Activated T-helper 9 cell treated with anti-CD3 and anti-CD28 coated beads, Interleukin-2, amount 50 U/mL, for 16 hours (primary cell): ENCODE measurements around the gene RTN4R.
"Not testable (repeated sequence)": the region's sequence is repeated elsewhere in the genome, so short reads cannot be mapped to it uniquely, and the experiment has no call there.

ENCODE experiments used
- DNase-seq: peaks from one replicate; pipeline ENCODE4 v3.0.0-alpha.2; 2020; ENCODE audit warnings: low read depth

RTN4R gene

DNA sequence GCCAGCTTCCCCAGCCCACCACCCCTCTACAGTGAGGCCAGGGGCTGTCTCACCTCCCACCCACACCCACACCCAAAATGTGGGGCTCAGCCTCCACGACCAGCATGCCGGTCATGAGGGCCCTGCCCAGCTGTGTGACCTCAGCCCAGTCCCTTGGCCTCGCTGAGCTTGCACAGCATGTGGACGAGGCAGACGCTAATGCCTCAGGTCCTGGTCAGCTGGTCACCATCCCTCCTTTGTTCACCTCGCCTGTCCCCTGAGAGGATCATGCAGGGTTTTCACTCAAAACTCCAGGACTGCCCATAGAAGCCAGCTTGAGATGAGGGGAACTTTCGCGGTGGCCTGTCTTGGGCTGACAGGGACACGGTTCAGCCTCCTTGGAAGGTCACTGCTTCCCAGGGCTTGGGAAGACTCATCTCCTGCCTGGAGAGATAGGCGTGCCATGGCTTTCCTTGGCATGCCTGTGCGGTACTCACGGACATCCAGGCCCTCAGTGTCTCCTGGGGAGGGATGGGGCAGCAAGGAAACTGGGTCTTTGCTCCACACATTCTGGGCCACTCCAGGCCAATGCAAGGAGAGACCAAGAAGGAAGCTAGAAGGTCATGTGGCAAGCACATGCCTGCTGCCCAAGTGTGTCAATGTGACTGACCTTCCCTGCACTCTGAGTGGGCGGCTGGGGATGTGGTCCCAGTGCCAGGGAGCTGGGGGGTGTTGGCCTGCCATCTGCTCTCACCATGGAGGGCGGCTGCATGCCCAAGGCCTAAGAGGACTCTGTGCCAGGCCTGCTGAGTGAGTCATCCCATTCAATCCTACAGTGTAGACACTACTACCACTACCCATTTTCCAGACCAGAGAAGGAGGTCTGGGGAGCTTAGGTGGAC, 3.2 kb upstream of the RTN4R start:
- DNase-seq: no peak

DNA sequence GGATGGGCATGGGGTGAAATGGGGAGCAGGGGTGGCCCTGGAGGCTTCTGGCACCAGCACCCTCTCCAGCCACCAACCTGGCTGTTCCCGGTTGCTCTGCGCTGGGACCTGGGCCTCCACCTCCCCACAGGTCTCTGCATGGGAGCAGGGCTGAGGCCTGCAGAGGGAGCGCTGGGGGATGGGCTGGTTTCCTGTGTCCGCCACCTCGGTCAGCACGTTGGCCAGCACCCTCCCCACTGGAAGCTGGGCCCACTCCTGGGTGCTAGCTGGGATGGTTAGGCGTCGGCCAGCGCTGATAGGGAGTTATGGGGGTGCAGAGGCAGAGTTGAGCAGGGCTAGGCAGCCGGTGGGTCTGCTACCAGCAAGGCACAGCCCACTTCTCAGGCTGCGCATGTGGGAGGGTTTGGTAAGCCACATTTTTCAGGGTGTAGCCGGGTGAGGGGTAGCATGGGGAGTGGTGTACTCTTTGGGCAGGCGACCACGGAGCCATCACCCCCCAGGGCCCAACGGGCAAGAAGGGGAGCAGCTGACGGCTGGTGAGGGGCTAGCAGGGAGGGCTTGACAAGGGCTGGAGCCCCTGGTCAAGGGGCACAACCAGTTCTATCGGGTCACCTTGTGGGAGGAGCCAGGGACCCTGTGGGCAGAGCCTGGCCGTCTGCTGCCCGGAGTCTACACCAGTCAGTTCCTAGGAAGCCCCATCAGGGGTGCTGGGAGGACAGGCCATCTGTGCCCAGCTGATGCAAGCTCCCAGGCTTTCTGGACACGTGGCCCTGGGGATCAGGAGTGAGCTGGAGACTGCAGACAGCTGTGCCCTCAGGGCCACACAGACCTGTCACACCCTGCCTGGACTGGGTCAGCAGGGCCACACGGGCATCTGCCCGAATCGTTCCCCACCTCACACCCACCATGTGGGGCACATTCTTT, 2.3 kb upstream of the RTN4R start:
- DNase-seq: not testable (repeated sequence)

DNA sequence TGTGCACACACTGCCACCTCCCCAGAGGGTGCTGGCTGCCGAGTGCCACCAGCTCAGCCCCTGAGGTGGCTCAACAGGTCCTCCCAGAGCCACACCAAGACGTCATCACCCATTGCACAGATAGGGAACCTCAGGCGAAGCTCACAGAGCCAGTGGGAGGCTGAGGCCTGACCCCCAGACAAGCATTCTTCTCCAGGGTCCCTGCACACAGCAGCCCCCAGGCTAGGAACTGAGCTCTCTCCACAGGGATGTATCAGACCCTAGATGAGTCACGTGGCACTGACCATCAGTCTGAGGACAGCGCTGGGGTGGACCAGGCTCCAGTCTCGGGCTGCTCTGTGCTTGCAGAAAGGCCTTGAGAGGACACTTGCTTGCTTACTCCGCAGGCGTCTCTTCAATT, 1.6 kb upstream of the RTN4R start:
- not testable (repeated sequence) for DNase-seq

DNA sequence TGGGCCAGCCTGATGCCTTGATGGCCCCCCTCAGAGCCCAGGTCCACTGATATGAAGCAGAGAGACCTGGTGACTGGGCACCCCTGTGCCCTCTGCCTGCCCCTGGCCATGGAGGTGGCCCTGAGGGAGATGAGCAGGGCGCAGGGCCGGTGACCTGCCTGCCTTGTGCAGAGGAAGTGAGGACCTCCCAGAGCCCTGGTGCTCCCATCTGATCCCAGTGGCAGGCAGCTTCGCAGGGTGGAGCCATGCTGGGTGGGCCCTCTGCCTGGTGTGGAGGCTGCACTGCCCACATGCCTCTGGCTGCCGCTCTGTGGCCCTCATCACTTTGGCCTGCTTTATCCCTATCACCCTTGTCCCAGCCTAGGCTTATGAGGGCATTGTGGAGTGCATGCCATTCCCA, 1.1 kb upstream of the RTN4R start:
- DNase-seq: not testable (repeated sequence)

DNA sequence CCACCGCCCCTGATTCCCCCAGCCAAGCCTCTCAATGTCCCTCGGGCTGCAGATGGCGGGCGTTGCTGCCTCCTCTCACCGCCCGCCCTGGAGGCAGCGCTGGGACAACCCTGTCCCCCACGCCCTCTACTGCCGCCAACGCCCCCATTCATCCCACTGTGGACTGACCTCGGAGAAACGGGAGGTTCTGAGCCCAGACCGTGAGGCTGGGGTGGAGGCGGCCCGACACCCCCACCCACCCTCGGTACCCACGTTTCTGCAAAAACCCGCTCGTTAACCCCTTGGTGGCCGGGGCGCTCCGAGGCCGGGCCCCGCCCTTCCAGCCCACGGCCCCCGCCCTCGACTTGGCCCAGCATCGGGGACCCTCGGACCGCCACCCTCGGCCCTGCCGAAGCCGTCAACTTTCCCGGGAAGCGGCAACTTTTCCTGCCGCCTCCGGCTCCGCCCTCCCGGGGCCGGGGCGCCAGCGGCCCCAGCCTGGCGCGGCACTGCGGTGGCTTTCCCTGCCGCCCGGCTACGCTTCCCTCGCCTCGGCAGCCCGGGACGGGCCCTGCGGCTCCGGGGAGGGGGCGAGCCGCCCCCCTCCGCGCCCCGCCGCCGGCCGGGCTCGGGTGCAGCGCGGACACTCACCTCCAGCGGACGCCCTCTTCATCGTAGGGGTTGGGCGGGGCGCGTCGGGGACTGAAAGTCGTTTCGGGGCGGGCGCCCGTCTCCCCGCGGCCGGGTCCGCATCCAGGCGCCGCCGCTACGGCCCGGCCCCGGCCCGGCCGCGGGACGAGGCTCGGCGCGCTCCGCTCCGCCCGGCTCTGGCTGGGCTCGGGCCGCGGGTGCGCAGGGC, 458 bp downstream of the RTN4R start:
- DNase-seq: no peak

DNA sequence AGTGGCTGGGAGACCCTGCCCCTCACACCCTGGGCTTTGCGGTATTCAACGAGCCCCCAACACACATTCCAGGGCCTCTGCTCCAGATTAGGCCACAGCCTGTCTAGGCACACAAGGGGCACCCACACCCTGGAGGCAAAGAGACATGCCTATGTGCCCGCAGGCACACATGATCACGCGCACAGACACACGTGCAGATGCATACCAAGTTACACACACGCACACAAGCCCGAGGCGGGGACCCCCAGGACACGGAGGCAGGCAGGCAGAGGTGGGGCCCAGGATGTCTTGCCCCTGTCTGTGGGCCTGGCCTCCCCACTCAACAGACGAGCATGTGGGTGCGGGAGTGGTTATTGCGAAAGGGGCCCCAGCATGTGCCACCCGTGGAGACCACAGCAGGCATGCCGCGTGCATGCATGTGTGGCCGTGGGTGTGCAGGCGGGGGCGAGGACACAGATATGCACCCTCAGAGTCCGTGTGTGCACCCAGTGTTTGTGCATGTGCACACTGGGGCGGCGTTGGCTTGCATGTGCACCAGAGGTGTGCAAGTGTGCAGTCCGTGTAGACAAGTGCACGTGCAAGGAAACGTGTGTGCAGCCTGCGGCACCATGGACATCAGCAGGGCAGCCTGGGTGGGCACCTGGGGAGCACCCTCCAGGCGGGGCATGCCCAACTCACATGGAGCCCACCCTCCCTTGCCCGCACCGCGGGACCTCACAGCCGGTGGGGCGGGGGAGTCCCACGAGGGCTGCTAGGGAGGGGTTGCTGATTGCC, 1.3 kb downstream of the RTN4R start:
- DNase-seq: not testable (repeated sequence)

DNA sequence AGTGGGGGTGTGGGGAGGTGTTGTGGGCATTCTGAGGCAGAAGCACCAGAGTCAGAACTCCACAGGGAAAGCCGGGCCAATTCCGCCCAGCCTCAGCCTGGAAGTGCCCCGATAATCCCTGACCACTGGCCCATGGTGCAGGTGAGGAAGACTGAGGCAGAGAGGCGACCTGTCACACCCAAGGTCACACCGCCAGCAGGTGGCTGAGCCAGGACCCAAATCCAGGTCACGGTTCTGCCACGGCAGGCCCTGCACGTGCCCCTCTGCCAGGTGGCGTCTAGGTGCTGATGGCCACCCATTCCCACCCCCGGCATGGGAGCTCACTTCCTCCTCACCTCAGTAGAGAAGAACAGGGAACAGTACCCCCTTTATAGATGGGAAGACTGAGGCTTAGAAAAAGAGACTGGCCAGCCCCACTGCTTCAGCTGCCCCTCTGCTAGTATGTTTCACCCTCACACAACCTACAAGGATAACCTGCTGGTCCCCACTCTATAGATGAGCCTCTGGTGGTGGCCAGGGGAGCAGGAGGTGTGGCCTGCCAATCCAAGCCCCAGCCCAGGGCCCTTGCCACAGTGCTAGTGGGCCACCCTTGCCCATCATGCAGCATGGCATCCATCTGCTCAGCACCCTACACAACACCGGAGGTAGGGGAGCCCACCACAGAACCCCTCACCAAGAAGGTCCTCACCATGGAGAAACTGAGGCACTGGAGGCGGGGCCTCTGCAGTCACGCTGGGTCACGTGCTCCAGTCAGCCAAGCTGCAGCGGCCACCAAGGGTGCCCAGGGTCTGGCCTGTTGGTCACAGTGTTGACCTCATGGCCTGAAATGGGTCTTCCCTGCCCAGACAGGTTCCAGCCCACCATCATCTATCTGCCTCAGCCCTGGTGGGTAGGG, 2.1 kb downstream of the RTN4R start:
- DNase-seq: not testable (repeated sequence)

DNA sequence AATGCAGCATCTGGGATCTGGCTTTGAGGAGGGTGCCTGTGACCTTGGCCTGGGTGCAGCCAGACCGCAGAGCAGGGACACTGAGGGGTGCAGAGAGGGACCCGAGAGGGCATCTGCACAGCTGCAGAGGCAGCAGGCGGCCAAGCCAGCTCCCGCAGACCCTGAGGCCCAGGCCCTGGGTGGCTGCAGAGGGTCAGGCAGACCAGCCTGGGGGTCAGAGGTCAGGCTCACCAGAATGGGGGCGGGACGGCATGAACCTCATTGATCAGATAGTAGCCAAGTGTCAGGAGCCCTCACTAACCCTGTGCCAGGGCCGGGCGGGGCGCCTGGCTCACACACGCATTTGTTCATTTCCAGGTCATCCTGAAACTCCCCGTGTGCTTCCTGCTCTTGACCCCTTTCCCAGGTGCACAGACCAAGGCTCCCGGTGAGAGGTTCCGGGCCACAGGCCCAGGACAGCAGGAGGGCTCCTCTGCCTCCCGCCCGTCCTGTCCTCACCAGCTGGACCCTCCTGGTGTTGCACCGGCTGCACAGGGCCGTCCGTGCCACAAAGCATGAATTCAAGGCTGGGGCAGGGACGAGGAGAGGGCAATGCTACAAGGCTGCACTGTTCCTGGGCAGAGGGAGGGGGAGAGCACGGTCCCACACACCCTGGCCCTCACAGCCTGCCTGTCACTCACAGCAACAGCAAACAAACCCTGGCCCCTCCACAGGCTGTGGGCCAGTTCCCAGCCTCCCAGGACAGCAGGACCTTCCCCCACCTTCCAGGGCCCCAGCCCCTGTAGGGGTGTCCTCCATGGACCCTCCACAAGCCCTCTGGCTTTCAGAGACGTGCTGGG, 3.3 kb downstream of the RTN4R start:
- DNase-seq: no peak

DNA sequence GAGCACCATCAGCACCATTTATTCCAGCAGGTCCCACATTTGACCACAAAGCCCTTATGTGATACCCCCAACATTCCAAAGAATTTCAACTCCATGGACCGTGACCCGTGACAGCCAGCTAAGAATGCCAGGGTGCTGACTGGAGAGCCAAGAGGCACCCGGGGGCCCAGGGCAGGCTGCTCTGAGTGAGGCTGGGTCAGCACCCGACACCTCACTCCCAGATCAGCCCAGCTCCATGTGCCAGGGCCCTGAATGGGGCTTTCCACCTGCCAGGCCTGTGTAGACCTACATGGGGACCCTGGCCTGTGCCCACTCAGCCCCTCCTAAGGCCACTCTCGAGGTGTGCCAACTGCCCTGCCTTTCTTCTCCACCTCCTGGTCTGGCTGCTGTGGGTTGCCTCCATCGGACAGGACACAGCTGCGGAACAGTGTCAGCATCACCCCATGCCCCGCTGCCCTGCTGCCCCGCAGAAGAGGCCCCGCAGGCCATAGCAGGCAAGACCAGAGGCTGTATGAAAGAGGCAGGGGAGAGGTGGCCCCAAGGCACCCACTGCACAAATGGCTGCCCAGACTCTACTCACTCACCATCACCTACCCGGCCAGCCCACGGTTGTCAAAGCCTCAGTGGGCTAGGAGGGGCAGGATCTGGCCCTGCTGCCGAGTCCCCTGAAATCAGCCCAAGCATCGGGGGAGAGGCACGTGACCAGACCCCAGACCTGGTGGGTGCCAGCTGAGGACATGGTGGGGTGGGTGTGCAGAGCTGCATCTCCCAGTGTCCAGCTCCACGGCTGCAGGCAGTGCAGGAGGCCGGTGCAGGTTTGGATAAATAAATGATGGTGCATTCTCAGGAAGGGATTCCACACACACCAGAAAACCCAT, 4.5 kb downstream of the RTN4R start:
- not testable (repeated sequence) for DNase-seq

DNA sequence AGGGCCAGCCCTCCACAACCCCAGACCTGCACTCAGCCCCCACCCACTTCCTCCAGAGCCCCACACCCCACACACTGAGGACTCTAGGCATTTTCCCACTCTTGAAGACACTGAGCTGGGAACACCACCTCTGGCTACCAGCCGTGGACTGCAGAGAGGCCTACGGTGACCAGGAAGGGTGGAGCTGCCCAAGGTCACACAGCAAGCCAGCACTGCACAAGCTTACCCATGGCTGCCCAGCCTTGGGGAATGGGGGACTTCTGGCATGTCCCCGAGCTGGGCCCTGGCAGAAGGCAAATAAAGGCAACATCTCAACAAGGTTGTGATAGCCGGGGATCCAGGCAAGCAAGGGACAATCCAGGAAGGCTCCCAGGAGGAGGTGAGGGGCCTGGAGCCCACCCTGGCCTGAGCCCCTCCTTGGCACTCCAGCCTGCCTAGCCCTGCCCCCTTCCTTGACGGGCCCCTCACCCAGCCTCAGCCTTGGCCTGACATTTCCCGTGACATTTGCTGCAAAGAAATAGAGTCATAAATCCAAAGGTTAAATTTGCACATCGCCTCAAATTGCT, 5.5 kb downstream of the RTN4R start:
- DNase-seq: no peak

DNA sequence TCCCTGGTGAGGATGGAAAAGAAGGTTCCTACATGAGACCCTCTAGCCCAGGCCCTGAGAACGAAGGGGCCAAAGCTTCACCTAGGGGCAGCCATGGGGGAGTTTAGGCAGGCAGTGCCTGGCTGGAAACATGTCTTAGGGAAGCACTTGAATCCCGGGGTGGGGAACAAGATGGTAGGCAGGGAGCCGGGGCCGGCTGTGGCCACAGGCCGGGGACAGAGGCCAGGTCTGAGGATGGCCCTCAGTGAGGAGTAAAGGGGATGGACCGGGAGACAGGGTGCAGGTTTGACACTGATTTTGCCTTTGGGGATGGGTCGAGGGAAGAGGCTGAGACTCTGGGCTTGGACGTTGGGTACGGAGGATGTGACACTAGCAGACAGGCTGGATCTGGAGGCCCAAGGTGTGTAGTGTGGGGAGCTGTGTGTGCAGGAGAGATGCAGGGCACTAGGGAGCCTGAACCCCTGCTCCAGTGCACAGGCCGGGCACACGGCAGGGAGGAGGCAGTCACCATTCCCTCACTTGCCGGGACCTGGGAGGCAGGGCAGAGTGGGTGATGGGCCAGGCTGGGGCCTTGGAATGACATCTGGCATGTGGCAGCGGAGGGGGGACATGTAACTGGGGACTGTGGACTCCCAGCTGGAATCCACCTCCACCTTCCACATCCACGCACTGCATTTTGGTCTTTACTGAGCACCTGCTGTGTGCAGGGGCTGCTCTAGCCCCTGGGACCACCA, 6.1 kb downstream of the RTN4R start:
- no peak for DNase-seq

DNA sequence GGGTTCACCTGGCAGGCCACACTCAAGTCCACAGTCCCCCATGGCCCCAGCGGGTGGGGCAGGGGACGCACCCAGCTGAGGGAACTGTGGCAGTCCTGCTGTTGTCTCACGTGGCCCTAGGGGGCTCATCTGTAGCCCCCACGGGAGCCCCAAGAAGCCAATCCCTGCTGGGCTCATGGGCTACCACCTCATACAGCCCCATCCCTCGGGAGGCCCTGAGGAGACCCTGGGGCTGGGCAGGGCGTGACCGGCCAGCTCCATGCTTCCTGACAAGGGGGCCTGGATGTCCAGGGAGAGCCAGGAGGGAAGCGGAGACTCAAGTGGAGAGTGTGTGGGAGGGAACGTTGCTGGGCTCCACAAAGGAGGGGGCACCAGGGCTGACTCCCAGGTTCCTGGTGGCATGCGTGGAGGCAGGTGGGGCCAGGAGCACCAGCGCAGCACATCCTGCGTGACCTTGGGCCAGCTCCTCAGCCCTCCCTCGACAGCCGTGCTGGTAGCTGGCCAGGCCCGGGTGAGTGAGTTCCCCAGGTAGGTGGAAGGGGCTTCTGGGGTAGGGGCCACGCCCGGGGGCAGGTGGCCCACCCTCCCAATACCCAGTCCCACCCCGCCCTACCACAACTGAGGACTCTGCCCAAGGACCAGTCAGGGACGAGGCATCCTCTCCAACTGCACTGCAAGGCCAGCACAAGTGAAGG, 7.9 kb downstream of the RTN4R start:
- no peak for DNase-seq

DNA sequence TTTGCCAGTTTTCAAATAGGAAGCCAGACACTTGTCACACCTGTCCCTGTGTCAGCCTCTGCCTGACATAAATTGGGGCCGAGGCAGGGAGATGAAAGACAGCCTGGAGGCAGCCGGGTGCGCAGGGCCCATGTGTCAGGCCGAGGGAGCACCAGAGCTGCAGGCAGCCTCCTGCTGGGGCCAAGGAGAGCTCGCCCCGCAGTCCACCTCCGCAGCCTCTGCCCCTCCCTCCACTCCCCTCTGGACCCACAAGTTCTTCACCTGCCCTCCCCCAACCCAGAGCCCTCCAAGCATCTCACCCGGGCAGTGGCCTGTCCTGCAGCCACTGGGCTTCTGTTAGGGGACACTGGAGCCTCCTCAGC, 8.8 kb downstream of the RTN4R start:
- DNase-seq: no peak

DNA sequence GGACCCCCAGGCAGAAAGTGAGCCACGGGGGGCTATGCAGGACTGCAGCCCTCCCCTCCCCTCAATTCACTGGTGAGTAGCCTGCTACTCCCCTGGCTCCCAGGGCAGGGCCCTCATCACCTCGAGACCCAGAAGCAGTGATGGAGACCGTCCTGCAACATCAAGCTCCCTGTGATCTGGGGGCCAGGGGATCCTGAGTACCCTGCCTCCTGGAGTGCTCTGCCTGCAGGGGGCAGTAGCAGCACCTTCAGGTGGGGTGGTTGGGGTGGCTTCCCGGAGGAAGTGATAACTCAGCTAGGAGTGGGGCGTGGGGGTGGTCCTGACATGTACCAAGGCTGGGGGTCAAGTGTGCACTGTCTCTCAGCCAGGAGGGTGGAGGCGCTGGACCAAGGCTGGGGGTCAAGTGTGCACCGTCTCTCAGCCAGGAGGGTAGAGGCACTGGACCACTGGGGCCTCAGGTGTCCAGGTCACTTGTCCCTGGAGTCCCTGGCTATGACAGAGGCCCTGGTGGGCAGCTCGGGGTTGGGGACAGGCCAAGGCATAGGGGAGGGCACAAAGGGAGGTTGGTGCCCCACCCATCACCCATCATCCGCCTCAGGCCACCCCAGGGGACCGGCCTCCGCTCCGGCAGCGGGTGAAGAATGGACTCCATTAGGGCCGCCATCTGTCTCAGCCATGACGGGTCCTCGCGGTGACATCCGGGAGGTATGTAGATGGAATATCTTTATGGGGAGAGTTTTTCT, 9.4 kb downstream of the RTN4R start:
- DNase-seq: no peak

DNA sequence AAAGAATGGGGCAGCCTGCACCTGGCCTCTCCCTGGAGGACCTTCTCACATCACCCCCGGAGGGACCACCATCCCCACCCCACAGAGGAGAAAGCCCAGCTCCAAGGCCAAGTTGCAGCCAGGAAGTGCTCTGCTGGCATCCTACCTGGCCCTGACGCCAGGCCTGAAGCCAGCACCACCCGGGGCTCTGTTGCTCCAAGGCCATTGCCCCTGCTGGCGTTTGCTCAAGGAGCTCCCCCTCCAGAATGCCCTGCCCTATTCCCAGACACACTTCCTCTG, 10.2 kb downstream of the RTN4R start:
- DNase-seq: no peak
